HepG2 (cell line): ENCODE data around the gene MYADML2. TPM values are rescaled to one million over a fixed set of nuclear protein-coding genes. Genes with fewer than 3 reads are reported as not detected.
A peak's percentile ranks its signal among the peaks of the same experiment; 100 is the strongest.

Source experiments
- ARID2 ChIP-seq: sonication (generic); formaldehyde crosslinking; IDR thresholded peaks from 2 replicates; pipeline ENCODE4 v1.8.1; 2022; ENCODE audit warnings: mild to moderate bottlenecking, missing genetic modification reagents, borderline replicate concordance
- ERF ChIP-seq: IDR thresholded peaks from 2 replicates; pipeline ENCODE4 v1.6.1; 2018; ENCODE audit warnings: missing biosample characterization, missing genetic modification reagents
- FLYWCH1 ChIP-seq: sonication (generic); formaldehyde crosslinking; IDR thresholded peaks from 2 replicates; pipeline ENCODE4 v1.8.1; 2023; ENCODE audit warnings: mild to moderate bottlenecking, missing genetic modification reagents
- FOXK2 ChIP-seq: fragments of 450-650 bp; IDR thresholded peaks from 2 replicates; pipeline ENCODE4 v1.6.1; 2016
- GTF2F1 ChIP-seq: fragments of 150-350 bp; IDR thresholded peaks from 2 replicates; pipeline ENCODE4 v1.6.1; 2014; ENCODE audit warnings: low read length
- MAFG ChIP-seq: sonication (generic); formaldehyde crosslinking; IDR thresholded peaks from 2 replicates; pipeline ENCODE4 v1.5.1; 2020; ENCODE audit warnings: mild to moderate bottlenecking, missing genetic modification reagents
- NBN ChIP-seq: fragments of 450-650 bp; conservative IDR thresholded peaks from 2 replicates; pipeline ENCODE4 v1.6.1; 2017
- SMYD3 ChIP-seq: sonication (generic); formaldehyde crosslinking; IDR thresholded peaks from 2 replicates; pipeline ENCODE4 v1.8.1; 2023; ENCODE audit warnings: mild to moderate bottlenecking, missing genetic modification reagents
- XRCC5 ChIP-seq: fragments of 200-400 bp; formaldehyde crosslinking; optimal IDR thresholded peaks from 2 replicates; pipeline ENCODE3; 2017; ENCODE audit warnings: mild to moderate bottlenecking, low read length
- ZNF616 ChIP-seq: sonication (generic); formaldehyde crosslinking; IDR thresholded peaks from 2 replicates; pipeline ENCODE4 v1.5.0; 2020; ENCODE audit warnings: low read depth, mild to moderate bottlenecking, missing genetic modification reagents
- ZNF703 ChIP-seq: sonication (generic); formaldehyde crosslinking; IDR thresholded peaks from 2 replicates; pipeline ENCODE4 v1.5.1; 2020; ENCODE audit warnings: missing genetic modification reagents, mild to moderate bottlenecking, moderate library complexity, borderline replicate concordance
- ZNF839 ChIP-seq: sonication (generic); formaldehyde crosslinking; IDR thresholded peaks from 2 replicates; pipeline ENCODE4 v1.4.0; 2020; ENCODE audit warnings: missing genetic modification reagents, mild to moderate bottlenecking, borderline replicate concordance
- ZSCAN31 ChIP-seq: sonication (generic); formaldehyde crosslinking; IDR thresholded peaks from 2 replicates; pipeline ENCODE4 v1.5.0; 2020; ENCODE audit warnings: low read depth, mild to moderate bottlenecking, missing genetic modification reagents
- ZZZ3 ChIP-seq: sonication (generic); formaldehyde crosslinking; IDR thresholded peaks from 2 replicates; pipeline ENCODE4 v1.4.0; 2020; ENCODE audit warnings: missing genetic modification reagents, mild to moderate bottlenecking, borderline replicate concordance
- polyA plus RNA-seq, 8 experiments: library from polyadenylated mRNA; depleted of rRNA in 3 of 8; stranded (reverse) in 7 of 8; unstranded in 1 of 8; fragments of >200 nt; fragmentation: Illumina TruSeq in 4 of 8; extraction: Trizol in 4 of 8; gene quantifications; 2 replicates each; pipeline versions ENCODE4 v1.2.1 to v1.2.3, GENCODE V29; 2011 to 2016; ENCODE audit warnings: low read depth in 4 of 8, missing spikeins in 1 of 8, mixed read lengths in 1 of 8; ENCODE audit not compliant: insufficient read depth in 1 of 8
- total RNA-seq, 5 experiments: library from RNA; depleted of rRNA; stranded (reverse); fragments of >200 nt; fragmentation: Illumina TruSeq; extraction: Trizol; gene quantifications; 2 replicates each; pipeline ENCODE4 v1.2.3, GENCODE V29; 2016; ENCODE audit warnings: low read depth in 1 of 5
- TF ChIP-seq, protein P1 (sequence below): sonication (generic); formaldehyde crosslinking; IDR thresholded peaks from 2 replicates; pipeline ENCODE4 v1.4.0; 2020; ENCODE audit warnings: missing genetic modification reagents
- TF ChIP-seq, protein P2 (sequence below): sonication (generic); formaldehyde crosslinking; IDR thresholded peaks from 2 replicates; pipeline ENCODE4 v1.8.1; 2023; ENCODE audit warnings: missing genetic modification reagents, mild to moderate bottlenecking, borderline replicate concordance
- TF ChIP-seq, protein P3 (sequence below): IDR thresholded peaks from 2 replicates; pipeline ENCODE4 v1.6.1; 2016; ENCODE audit warnings: low read depth, borderline replicate concordance

The MYADML2 gene
- total and polyA plus RNA-seq, 2 of the 13 experiments (the other 11 are each of a cell fraction or from before 2014, with no cell fraction given), result not detected

DNA sequence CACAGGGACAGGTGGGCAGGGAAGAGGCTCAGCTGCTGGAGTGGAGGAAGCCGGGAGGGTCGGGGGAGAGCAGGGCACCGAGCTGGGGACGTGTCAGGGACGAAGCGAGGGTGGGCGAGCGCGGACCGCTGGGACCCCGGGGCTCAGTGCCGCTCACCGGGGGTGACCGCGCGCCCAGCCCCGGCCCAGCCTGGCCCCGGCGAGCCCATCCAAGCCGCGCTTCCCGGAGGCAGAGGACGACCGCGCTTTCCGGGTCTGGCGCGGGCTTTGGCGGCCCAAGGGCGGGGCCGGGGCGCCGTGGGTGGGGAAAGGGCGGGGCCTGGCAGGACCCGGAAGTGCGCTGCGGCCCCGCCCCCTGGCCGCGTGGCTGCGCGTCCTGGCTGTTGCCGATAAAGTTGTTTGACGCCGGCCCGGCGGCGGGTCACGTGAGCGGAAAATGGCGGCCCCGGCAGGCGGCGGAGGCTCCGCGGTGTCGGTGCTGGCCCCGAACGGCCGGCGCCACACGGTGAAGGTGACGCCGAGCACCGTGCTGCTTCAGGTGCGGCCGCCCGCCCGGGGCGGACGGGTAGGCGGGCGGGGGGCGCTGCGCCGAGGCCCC lies 30.3 kb upstream of the MYADML2 start, which contains the start of gene ASPSCR1 (continued):
- TF ChIP-seq, protein P1, sequence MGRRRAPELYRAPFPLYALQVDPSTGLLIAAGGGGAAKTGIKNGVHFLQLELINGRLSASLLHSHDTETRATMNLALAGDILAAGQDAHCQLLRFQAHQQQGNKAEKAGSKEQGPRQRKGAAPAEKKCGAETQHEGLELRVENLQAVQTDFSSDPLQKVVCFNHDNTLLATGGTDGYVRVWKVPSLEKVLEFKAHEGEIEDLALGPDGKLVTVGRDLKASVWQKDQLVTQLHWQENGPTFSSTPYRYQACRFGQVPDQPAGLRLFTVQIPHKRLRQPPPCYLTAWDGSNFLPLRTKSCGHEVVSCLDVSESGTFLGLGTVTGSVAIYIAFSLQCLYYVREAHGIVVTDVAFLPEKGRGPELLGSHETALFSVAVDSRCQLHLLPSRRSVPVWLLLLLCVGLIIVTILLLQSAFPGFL (CRISPR knock-in tag), result no peak
- TF ChIP-seq ZZZ3 (CRISPR knock-in tag) (0 out of 2 replicates have a peak, but pooled peaks have one; percentile 9), ERF (CRISPR knock-in tag) (peak; percentile 75), ZNF703 (no peak), XRCC5 (peak; percentile 21), ARID2 (CRISPR knock-in tag) (peak; percentile 96), ZSCAN31 (CRISPR knock-in tag) (peak; percentile 90), GTF2F1 (peak; percentile 80; the same call in 1 of the 2 replicates), NBN (no peak), ZNF839 (CRISPR knock-in tag) (no peak), ZNF616 (CRISPR knock-in tag) (no peak), MAFG (no peak), FOXK2 (no peak), SMYD3 (CRISPR knock-in tag) (peak; percentile 95), FLYWCH1 (CRISPR knock-in tag) (no peak)
- TF ChIP-seq, protein P2, sequence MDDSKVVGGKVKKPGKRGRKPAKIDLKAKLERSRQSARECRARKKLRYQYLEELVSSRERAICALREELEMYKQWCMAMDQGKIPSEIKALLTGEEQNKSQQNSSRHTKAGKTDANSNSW (CRISPR knock-in tag), result no peak; the same call in 1 of the 2 replicates
- TF ChIP-seq, protein P3, sequence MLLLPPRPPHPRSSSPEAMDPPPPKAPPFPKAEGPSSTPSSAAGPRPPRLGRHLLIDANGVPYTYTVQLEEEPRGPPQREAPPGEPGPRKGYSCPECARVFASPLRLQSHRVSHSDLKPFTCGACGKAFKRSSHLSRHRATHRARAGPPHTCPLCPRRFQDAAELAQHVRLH, result no peak
